ENCODE results near the gene ANKRD45.
"Not testable (repeated sequence)": the region's sequence is repeated elsewhere in the genome, so short reads cannot be mapped to it uniquely, and the experiment has no call there.

The ANKRD45 gene

DNA sequence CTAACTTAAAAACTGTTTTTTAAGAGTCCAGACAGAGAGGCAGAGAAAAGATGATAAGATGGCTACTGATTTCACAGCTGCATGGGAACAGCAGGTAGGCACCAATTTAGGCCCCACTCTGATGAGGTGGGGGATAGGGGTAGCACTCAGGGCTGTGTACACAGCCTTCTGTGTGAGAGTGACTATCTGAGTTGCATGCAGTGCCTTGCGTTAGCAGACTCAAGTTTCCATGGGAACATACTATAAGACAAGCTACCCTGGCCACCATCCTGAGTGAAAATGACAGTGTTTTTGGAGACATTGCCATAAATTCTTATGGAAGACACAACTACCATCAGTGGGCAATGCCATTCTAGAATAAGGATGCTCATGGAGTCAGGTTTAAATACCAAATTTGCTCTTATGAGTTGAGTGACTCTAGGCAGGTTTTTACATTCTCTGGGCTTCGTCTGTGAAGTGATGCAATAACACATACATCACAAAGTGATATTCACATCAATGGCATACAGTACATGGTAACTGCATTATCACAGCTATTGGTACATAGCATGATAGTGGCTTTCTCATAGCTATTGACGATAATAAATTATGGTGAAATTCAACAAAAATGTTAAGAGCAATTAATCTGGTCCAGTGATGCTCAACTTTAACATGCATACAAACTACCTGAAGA, 97.3 kb downstream of the ANKRD45 start:
- DNase-seq (ENCODE audit: low spot score): no peak

- DNase-seq (ENCODE audit: low spot score): no peak
Measured at GRCh38 chr1:173570370-173571007, 99.2 kb downstream of the ANKRD45 start.

DNA sequence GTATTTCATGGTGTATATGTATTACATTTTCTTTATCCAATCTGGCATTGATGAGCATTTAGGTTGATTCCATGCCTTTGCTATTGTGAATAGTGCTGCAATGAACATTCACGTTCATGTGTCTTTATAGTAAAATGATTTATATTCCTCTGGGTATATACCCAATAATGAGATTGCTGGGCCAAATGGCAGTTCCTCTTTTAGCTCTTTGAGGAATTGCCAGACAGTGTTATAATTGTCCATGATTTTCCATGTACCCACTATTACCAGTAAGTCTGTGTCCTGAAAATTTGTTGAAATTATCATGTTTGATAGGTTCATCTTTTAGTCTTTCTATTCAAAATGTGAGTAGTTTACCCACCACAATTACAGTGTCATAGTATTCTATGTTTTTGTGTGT, 101.2 kb downstream of the ANKRD45 start:
- no peak for DNase-seq (ENCODE audit: low spot score)

GRCh38 chr1:173563846-173564245, 105.8 kb downstream of the ANKRD45 start:
- not testable (repeated sequence) for DNase-seq (ENCODE audit: low spot score)

- no peak for DNase-seq (ENCODE audit: low spot score)
Measured at GRCh38 chr1:173562813-173563212, 106.8 kb downstream of the ANKRD45 start.

GRCh38 chr1:173561263-173561662, 108.4 kb downstream of the ANKRD45 start:
- DNase-seq (ENCODE audit: low spot score): no peak

DNA sequence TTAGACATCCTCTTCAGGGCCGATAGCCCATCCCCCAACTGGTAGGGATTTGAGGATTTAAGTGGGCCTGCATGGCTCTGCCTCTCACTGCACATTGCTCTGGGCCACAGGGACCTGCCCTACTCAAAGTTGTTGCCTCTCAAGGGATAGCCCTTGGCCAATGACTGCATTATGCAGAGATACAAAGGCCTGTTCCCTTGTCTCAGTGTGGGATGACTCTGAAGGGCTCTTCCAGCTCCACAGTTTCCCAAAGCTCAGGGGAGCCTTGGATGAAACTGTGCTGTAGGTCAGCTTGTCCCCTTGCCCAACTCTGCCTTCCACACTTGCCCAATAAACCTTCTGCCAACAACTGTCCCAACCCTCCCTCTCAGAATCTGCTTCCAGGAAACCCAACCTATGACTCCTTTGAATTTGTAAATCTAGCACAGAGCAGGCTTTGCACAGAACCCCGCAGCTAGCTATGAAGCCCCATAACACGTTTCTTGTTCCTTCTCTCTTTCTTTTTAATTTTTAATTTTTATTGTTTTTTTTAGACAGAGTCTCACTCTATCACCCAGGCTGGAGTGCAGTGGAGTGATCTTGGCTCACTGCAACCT, 109.3 kb downstream of the ANKRD45 start:
- DNase-seq (ENCODE audit: low spot score): no peak
